ENCODE data around the gene GALNT1.

DNA sequence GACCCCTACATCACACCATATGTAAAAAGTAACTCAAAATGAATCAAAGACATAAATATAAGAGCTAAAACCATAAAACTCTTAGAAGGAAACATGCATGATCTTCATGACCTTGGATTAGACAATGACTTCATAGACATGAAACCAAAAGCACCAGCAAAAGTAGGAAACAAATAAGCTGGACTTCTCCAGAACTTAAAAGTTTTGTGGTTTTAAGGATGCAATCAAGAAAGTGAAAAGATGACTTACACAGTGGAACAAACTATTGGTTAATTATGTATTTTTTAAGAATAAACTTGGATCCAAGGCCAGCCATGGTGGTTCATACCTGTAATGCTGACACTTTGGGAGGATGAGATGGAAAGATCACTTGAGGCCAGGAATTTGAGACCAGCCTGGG, 150.2 kb downstream of the GALNT1 start:
- TF ChIP-seq CTCF (IDR thresholded peaks at IDR 0.05) (no peak), POLR2AphosphoS5 (IDR thresholded peaks at IDR 0.05) (no peak)

All from stomach (tissue), 4 donors.